HL-60 (cell line): Measurements from ENCODE around the gene SLFN5.
"Not testable (repeated sequence)": the region's sequence is repeated elsewhere in the genome, so short reads cannot be mapped to it uniquely, and the experiment has no call there.

Experiments
- GABPA ChIP-seq: IDR thresholded peaks from 2 replicates; pipeline ENCODE4 v1.6.1; 2012; ENCODE audit warnings: low read depth
- POLR2AphosphoS5 ChIP-seq: IDR thresholded peaks from 2 replicates; pipeline ENCODE4 v1.6.1; 2012; ENCODE audit warnings: low read depth
- SPI1 ChIP-seq: IDR thresholded peaks from 2 replicates; pipeline ENCODE4 v1.6.1; 2012; ENCODE audit warnings: low read depth, mild to moderate bottlenecking, borderline replicate concordance
- TF ChIP-seq, protein P1 (sequence below): IDR thresholded peaks from one replicate; pipeline ENCODE4 v1.5.1; 2011; ENCODE audit warnings: low read length, control low read depth, inconsistent platforms; ENCODE audit not compliant: insufficient read depth
- TF ChIP-seq, protein P2 (sequence below): IDR thresholded peaks from 2 replicates; pipeline ENCODE4 v1.6.1; 2012; ENCODE audit warnings: low read depth; ENCODE audit not compliant: insufficient replicate concordance

DNA sequence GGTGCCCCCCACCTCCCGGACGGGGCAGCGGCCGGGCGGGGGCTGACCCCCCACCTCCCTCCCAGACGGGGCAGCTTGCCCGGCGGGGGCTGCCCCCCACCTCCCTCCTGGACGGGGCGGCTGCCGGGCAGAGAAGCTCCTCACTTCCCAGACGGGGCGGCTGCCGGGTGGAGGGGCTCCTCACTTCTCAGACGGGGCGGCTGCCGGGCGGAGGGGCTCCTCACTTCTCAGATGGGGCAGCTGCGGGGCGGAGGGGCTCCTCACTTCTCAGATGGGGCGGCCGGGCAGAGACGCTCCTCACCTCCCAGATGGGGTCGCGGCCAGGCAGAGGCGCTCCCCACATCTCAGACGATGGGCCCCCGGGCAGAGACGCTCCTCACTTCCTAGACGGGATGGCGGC is 47.8 kb upstream of the SLFN5 start:
- TF ChIP-seq, protein P1, sequence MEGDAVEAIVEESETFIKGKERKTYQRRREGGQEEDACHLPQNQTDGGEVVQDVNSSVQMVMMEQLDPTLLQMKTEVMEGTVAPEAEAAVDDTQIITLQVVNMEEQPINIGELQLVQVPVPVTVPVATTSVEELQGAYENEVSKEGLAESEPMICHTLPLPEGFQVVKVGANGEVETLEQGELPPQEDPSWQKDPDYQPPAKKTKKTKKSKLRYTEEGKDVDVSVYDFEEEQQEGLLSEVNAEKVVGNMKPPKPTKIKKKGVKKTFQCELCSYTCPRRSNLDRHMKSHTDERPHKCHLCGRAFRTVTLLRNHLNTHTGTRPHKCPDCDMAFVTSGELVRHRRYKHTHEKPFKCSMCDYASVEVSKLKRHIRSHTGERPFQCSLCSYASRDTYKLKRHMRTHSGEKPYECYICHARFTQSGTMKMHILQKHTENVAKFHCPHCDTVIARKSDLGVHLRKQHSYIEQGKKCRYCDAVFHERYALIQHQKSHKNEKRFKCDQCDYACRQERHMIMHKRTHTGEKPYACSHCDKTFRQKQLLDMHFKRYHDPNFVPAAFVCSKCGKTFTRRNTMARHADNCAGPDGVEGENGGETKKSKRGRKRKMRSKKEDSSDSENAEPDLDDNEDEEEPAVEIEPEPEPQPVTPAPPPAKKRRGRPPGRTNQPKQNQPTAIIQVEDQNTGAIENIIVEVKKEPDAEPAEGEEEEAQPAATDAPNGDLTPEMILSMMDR: not testable (repeated sequence)
- TF ChIP-seq GABPA, SPI1, POLR2AphosphoS5: not testable (repeated sequence)
- TF ChIP-seq, protein P2, sequence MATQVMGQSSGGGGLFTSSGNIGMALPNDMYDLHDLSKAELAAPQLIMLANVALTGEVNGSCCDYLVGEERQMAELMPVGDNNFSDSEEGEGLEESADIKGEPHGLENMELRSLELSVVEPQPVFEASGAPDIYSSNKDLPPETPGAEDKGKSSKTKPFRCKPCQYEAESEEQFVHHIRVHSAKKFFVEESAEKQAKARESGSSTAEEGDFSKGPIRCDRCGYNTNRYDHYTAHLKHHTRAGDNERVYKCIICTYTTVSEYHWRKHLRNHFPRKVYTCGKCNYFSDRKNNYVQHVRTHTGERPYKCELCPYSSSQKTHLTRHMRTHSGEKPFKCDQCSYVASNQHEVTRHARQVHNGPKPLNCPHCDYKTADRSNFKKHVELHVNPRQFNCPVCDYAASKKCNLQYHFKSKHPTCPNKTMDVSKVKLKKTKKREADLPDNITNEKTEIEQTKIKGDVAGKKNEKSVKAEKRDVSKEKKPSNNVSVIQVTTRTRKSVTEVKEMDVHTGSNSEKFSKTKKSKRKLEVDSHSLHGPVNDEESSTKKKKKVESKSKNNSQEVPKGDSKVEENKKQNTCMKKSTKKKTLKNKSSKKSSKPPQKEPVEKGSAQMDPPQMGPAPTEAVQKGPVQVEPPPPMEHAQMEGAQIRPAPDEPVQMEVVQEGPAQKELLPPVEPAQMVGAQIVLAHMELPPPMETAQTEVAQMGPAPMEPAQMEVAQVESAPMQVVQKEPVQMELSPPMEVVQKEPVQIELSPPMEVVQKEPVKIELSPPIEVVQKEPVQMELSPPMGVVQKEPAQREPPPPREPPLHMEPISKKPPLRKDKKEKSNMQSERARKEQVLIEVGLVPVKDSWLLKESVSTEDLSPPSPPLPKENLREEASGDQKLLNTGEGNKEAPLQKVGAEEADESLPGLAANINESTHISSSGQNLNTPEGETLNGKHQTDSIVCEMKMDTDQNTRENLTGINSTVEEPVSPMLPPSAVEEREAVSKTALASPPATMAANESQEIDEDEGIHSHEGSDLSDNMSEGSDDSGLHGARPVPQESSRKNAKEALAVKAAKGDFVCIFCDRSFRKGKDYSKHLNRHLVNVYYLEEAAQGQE: not testable (repeated sequence)
